IPS-NIHi11 (cell line): ENCODE results near the gene ACOT11.

ENCODE experiments used
- DNase-seq: peaks from one replicate; pipeline ENCODE4 v3.0.0; 2012; ENCODE audit warnings: mixed read lengths, low spot score

ACOT11 gene

DNA sequence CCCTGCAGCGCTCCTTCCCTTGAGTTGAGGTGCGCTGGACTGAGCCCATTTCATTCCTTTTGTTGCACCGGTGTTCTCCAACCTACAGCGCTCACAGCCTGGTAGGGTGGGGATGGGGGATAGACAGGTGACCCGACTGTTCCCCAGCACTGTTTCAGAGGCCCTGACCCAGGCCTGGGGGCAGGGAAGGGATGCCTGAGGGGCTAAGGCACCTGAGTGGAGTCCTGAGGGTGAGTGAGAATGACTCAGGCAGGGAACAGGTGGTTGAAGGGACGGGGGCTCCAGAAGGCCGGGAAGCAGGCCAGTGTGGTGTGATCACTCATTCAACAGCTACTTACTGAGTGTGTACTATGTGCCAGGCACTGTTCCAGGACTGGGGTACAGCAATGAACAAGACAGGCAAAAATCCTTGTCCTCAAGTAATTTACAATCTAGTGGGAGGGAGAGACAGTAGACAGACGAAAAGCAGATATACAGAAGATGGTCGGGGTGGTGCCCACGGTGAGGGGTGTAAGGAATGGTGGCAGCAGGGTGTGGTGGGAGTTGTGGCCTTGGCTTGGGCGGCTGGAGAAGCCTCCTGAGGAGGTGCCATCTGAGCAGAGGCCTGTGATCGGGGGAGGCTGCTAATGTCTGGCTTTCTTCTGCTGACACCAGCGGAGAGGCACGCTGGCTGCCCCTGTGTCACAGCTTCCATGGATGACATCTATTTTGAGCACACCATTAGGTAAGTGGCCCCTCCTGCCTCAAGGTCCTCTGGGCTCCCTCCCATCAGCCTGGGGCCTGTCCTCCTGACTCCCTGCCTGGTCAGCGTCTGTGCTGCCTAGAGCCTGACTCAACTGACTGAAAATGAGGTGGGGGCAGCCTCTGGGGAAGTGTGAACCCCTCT is 37.4 kb downstream of the ACOT11 start:
- no peak for DNase-seq

GRCh38 chr1:54588377-54588776 is 40.3 kb downstream of the ACOT11 start:
- DNase-seq: no peak

DNA sequence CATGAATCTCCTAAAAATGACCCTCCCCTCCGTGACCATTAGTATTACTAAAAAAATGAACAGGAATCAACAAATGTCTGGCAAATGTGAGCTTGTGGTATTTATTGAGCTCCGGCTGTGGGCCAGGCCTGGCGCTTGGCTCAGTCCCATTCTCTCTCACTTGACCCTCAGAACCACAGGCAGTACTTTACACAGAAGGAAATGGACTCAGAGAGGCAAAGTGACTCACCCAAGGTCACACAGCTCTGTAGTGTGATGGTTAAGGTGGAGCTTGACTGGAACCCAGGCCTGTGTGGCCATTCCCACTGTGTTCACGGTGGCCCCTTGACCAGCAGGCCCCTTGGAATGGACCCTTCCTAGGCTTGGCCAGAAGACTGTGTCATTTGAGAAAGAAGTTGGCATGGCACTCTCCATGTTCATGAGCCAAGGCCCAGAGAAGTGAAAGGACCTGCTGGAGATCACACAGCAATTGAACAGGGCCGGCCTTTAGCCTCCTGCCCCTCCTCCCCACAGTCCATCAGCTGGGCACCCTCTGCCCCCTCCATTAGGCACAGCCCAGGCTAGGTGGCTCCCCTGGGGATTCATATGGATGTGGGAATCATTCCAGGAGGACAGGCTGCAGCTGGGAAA is 43.2 kb downstream of the ACOT11 start:
- no peak for DNase-seq

DNA sequence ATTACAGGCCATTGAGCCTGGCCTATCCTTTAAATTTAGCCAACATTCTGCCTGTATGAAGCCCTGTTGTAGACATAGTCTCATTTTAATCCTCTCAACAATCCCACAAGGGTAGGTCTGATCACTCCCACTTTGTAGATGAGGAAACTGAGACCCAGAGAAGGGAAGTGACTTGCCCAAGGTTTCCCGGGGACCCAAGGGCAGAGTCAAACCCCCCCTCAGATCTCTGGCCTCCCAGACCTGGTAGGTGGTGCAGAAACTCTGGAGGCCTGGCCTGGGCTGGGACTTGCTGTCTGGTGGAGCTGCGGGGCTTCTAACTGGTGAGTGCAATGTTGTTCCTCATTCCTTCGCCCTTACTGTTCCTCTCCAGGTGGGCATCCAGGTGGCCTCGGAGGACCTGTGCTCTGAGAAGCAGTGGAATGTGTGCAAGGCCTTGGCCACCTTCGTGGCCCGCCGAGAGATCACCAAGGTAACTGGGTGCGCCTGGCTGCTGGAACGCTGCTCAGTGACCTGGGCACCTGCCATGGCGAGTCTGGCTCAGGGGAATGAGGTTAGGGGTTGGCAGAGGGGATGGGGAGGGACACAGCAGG is 45.6 kb downstream of the ACOT11 start:
- no peak for DNase-seq

DNA sequence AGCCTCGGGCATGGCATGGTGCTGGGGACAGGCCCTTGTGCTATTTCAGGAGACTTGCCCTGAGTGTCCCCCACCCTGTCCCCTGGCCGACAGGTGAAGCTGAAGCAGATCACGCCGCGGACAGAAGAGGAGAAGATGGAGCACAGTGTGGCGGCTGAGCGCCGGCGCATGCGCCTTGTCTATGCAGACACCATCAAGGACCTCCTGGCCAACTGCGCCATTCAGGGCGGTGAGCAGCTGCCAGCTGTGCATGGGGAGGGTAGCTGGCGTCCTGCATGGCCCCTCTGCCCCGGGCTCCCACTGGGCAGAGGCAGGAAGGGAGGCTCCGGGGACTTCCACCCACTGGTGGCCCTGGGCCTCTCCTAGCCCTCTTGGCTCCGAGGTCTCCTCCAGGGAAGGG is 46.4 kb downstream of the ACOT11 start:
- no peak for DNase-seq

DNA sequence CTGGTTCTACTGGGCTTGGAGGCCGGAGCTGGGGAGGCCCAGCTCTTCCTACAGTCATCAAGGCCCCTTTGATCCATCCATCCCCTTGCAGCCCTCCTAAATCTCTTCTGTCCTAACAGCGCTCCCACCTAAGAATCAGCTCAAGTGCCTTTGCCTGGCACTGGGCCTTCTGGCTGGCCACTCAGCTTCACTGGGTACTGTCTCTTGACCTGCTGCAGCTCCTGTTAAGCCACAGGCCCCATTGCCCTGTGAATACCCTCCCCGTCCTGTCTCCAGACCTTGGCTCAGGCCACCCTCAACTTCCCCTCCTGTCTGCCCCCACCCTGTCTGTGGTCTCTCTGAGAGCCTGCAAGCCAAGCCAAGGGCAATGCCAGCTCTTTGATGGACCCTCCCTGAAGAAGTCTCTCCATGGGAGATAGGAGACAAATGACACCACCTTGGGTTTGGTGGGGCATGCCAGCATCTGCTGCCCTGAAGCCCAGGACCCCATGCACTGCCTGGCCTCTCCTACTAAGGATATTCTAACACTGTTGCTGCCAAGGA is 48.0 kb downstream of the ACOT11 start:
- DNase-seq: no peak

GRCh38 chr1:54596756-54597155 is 48.7 kb downstream of the ACOT11 start:
- DNase-seq: no peak

- DNase-seq: no peak
These were observed 49.5 kb downstream of the ACOT11 start for GRCh38 chr1:54597455-54598030.

DNA sequence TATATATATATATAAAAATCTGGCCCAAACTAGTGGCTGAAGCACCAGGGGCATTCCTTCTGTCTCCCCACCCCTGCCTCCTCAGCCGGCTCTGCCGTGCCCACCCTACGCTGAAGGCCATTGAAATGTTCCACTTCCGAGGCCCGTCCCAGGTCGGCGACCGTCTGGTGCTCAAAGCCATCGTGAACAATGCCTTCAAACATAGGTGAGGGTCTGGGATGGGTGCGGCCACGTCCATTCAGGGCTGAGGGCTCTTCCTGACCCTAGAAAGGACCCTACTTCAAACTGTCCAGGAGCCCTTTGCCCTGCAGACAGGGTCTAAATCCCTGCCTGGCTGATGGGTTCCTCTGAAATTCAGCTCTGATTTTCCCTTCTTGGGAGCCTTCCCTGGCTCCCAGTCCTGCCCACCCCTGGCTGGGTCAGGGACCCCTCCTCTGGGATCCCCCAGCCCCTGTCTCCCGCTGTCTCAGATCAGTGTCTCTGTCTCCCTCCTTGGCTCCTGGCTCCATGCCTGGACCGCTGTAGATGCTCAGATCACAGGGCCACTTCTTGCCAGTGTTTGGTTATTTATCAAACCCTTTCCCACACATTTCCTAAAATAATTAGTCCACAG is 51.3 kb downstream of the ACOT11 start:
- no peak for DNase-seq

DNA sequence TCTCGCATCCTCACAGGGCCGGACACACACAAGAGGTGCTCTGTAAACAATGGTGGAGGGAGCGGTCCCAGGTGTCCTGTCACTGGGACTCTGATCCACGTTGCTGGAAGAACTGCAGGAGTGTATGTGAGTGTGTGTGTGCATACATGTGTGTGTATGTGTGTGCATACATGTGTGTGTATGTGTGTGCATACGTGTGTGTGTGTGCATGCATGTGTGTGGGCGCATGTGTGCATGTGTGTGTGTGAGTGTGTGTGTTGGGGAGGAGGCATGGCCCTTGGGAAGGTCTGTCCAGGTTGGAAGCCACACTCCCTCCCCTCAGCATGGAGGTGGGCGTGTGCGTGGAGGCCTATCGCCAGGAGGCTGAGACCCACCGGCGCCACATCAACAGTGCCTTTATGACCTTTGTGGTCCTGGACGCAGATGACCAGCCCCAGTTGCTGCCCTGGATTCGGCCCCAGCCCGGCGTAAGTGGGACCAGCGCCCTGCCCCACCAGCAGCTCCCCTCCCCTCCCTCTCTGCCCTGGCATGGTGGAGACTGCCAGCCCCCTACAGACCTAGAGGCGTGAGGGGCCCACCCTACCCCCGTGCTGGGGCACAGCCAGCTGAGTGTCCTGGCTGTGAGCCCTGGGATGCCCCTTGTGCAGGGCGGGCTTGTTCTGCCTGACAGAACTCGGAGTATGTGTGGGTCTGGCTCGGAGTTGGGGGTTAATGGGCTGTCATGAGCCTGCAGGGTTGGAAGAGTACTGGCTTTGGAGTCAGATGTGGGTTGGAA is 53.1 kb downstream of the ACOT11 start:
- DNase-seq: no peak

DNA sequence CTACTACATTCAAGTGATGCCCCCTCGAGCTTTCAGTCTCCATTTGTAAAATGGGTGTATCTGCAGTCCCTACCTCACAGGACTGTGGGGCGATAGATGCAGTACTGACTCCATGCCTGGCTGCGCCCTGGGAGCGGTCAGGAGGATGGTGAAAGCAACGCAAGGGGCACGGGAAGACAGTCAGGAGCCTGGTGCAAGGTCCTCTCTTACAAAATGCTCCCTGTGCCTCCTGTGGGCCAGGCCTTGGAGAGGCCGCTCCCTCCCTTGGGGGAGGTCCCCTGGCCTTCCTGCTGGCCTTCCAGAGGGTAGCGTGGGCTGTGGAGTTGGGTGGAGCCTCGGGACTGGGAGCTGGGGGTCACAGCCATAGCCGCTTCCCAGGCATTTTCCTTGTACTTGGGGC is 53.7 kb downstream of the ACOT11 start:
- DNase-seq: no peak

DNA sequence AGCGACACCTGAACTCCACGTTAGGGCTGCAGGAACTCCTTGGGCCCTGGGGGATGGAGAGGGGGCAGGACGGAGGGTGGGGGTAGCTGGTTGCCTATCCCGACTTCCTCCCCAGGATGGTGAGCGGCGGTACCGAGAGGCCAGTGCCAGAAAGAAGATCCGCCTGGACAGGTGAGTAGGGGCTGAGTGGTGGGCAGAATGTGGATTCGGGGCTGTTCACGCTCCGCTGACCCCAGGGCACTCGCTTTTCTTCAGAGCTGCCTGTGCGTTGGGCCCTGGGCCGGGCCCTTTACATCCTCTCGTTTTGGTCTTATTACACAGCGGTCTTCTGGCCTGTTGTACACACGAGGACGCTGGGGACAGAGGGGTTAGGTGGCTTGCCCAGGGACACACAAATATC is 54.5 kb downstream of the ACOT11 start:
- no peak for DNase-seq

GRCh38 chr1:54603241-54603640 is 55.2 kb downstream of the ACOT11 start:
- no peak for DNase-seq

GRCh38 chr1:54604051-54604450 is 56.0 kb downstream of the ACOT11 start:
- DNase-seq: no peak

DNA sequence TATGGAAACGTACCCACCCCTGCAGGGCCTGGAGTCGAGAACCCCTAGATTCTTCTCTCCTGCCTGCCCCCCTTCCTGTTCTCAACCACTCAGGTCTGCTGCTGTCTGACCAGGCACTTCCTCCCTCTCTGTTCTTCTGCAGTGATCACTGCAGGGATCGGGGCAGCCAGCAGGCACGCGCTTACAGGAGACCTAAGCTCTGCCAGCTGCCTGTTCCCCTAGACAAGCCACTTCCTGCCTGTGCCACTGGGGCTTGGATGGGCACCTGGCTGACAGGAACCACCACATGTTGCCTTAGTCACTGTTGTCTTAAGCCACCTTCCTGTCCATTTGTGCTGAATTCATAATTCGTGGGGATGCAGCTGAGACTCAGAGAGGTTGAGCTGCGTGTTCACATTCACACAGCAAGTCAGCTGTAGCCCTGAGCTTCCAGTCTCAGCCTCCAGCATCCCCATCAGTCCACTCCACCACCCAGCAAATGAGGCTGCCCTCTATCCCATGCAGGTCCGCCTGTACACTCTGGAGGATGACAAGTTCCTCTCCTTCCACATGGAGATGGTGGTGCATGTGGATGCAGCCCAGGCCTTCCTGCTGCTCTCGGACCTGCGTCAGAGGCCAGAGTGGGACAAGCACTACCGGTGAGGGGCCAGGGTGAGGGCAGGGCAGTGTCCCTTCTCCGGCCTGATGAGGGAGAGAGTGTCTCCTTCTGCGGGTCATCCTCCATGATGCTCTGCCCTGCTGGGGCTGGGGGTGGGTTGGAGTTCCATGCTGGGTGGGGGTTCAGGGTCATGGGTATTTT is 56.7 kb downstream of the ACOT11 start:
- DNase-seq: no peak

DNA sequence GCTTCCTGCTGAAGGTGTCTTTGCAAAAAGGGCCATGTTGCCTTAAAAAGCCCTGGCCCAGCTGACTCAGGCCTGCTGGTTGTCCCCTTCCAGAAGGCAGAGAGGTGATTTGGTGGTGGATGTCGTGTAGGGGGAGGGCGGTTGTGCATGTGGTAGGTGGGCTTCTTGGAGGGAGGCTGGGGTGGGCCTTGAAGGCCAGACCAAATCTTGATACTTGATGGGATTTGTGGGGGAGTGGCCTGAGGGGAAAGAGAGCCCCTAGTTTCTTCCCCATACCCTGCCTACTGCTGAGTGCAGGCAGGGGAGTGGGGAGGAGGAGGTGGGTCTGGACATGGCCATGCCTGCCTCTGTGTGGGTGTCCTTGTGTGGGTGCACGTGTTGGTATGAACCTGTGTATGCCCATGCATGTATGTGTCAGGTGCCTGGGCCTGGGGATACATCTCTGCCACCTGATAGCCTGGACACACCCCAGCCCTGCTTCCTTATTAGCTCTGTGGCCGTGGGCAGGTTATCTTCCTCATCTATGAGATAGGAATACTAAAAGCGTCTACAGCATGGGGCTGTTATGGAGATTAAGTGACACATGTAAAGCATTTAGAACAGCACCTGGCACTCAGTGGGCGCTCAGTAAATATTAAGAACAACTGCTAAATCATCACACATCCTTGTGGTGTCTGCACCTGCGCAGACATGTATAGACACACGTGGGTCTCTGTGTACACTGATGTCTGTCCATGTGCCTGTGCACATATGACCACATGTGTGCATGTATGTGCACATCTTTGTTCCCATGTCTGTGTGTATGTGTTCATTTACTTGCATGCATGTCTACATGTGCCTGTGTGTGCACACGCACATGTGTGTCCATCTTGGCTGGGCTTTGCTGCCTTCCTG is 58.3 kb downstream of the ACOT11 start:
- DNase-seq: no peak

DNA sequence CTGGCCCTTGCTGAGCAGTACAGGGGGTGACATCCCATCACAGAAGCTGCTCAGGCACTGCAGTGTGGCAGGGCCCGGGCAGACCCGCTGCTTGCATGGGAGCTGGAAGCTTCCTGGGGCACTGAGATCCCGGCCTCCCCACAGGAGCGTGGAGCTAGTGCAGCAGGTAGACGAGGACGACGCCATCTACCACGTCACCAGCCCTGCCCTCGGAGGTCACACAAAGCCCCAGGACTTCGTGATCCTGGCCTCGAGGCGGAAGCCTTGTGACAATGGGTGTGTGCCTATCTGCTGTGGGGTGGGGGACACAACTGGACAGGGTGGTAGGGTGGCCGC is 58.9 kb downstream of the ACOT11 start:
- DNase-seq: no peak

GRCh38 chr1:54607821-54608565 is 60.0 kb downstream of the ACOT11 start:
- DNase-seq: no peak
